ENCODE measurements around the gene NOL3. TPM values are rescaled to one million over a fixed set of nuclear protein-coding genes. Genes with fewer than 3 reads are reported as not detected.

NOL3 gene
- total and polyA plus RNA-seq, 4 donors = 3.0 to 18.0 (median 10.7) TPM

- Histone ChIP-seq H3K9me3 (ENCODE audit: control insufficient read depth in 4 of 4, low read length in 3 of 4) (no peaks in the 10 kb centered on the region), H3K27me3 (ENCODE audit: control insufficient read depth in 4 of 4, insufficient read depth in 4 of 4, low read length in 3 of 4) (no peaks in the 10 kb centered on the region), H3K4me3 (ENCODE audit: low read depth in 1 of 3, low read length in 3 of 3) (peak overlapping the region in 2 of 3 donors; percentile 37 to 39), H3K9ac (ENCODE audit: low read depth in 1 of 2, low read length in 2 of 2) (no peak overlapping the region), H3K36me3 (ENCODE audit: control insufficient read depth in 4 of 4, insufficient read depth in 3 of 4, low read depth in 1 of 4, low read length in 3 of 4) (no peaks in the 10 kb centered on the region), H3K27ac (ENCODE audit: low read depth in 1 of 2, low read length in 2 of 2) (peak overlapping the region in 1 of 2 donors; percentile 29), H3K4me1 (ENCODE audit: control insufficient read depth in 4 of 4, insufficient read depth in 4 of 4, low read length in 3 of 4) (peaks cover 12 to 34% (median 20%) of the 10 kb centered on the region in 4 donors)
- 5% methylated on average over 73 of the region's 73 CpGs for WGBS
- TF ChIP-seq RAD21 (IDR thresholded peaks at IDR 0.05) = no peak
- TF ChIP-seq EGR1 (IDR thresholded peaks at IDR 0.05; ENCODE audit: low read depth in 2 of 2) = no peak
- no peak for TF ChIP-seq ATF3 (IDR thresholded peaks at IDR 0.05)
- TF ChIP-seq, protein P1, sequence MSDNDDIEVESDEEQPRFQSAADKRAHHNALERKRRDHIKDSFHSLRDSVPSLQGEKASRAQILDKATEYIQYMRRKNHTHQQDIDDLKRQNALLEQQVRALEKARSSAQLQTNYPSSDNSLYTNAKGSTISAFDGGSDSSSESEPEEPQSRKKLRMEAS (IDR thresholded peaks at IDR 0.05) = no peak
- no peak for TF ChIP-seq HNF4G (IDR thresholded peaks at IDR 0.05)
- TF ChIP-seq FOXA2 (IDR thresholded peaks at IDR 0.05) = no peak
- TF ChIP-seq JUND (IDR thresholded peaks at IDR 0.05) = no peak
- no peak for TF ChIP-seq YY1 (IDR thresholded peaks at IDR 0.05)
- TF ChIP-seq SP1 (IDR thresholded peaks at IDR 0.05) = no peak
- no peak for TF ChIP-seq TAF1 (conservative IDR thresholded peaks at IDR 0.05)
- TF ChIP-seq FOXA1 (IDR thresholded peaks at IDR 0.05) = no peak
- no peak for TF ChIP-seq RXRA (IDR thresholded peaks at IDR 0.05)
- no peak for TF ChIP-seq GABPA (IDR thresholded peaks at IDR 0.05 in 1 of 2, conservative IDR thresholded peaks at IDR 0.05 in 1 of 2)
- peak; percentile 54 for DNase-seq (ENCODE audit: low spot score)
Observed at GRCh38 chr16:67177743-67178699, 7.7 kb downstream of the NOL3 start.

GRCh38 chr16:67179421-67180080, 9.2 kb downstream of the NOL3 start:
- Histone ChIP-seq H3K4me3 (ENCODE audit: low read depth in 1 of 3, low read length in 3 of 3) (no peak overlapping the region), H3K9me3 (ENCODE audit: control insufficient read depth in 4 of 4, low read length in 3 of 4) (no peaks in the 10 kb centered on the region), H3K36me3 (ENCODE audit: control insufficient read depth in 4 of 4, insufficient read depth in 3 of 4, low read depth in 1 of 4, low read length in 3 of 4) (no peaks in the 10 kb centered on the region), H3K27ac (ENCODE audit: low read depth in 1 of 2, low read length in 2 of 2) (no peak overlapping the region), H3K27me3 (ENCODE audit: control insufficient read depth in 4 of 4, insufficient read depth in 4 of 4, low read length in 3 of 4) (no peaks in the 10 kb centered on the region), H3K4me1 (ENCODE audit: control insufficient read depth in 4 of 4, insufficient read depth in 4 of 4, low read length in 3 of 4) (peaks cover 8 to 32% (median 13%) of the 10 kb centered on the region in 4 donors), H3K9ac (ENCODE audit: low read depth in 1 of 2, low read length in 2 of 2) (no peak overlapping the region)
- 93% methylated on average over 13 of the region's 13 CpGs for WGBS
- no peak for DNase-seq (ENCODE audit: low spot score)
- TF ChIP-seq CTCF (IDR thresholded peaks at IDR 0.05; ENCODE audit: low read depth, low read length, missing input control) (no peak), HNF4G (IDR thresholded peaks at IDR 0.05) (no peak), ZBTB33 (IDR thresholded peaks at IDR 0.05) (no peak), RAD21 (IDR thresholded peaks at IDR 0.05) (no peak), EGR1 (IDR thresholded peaks at IDR 0.05; ENCODE audit: low read depth in 2 of 2) (no peak), FOXA2 (IDR thresholded peaks at IDR 0.05) (no peak), TAF1 (conservative IDR thresholded peaks at IDR 0.05) (no peak), NR2F2 (IDR thresholded peaks at IDR 0.05) (no peak), RXRA (IDR thresholded peaks at IDR 0.05) (no peak), YY1 (IDR thresholded peaks at IDR 0.05) (no peak), JUND (IDR thresholded peaks at IDR 0.05) (no peak)
- TF ChIP-seq, protein P2, sequence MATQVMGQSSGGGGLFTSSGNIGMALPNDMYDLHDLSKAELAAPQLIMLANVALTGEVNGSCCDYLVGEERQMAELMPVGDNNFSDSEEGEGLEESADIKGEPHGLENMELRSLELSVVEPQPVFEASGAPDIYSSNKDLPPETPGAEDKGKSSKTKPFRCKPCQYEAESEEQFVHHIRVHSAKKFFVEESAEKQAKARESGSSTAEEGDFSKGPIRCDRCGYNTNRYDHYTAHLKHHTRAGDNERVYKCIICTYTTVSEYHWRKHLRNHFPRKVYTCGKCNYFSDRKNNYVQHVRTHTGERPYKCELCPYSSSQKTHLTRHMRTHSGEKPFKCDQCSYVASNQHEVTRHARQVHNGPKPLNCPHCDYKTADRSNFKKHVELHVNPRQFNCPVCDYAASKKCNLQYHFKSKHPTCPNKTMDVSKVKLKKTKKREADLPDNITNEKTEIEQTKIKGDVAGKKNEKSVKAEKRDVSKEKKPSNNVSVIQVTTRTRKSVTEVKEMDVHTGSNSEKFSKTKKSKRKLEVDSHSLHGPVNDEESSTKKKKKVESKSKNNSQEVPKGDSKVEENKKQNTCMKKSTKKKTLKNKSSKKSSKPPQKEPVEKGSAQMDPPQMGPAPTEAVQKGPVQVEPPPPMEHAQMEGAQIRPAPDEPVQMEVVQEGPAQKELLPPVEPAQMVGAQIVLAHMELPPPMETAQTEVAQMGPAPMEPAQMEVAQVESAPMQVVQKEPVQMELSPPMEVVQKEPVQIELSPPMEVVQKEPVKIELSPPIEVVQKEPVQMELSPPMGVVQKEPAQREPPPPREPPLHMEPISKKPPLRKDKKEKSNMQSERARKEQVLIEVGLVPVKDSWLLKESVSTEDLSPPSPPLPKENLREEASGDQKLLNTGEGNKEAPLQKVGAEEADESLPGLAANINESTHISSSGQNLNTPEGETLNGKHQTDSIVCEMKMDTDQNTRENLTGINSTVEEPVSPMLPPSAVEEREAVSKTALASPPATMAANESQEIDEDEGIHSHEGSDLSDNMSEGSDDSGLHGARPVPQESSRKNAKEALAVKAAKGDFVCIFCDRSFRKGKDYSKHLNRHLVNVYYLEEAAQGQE (IDR thresholded peaks at IDR 0.05) = no peak
- TF ChIP-seq, protein P1 (IDR thresholded peaks at IDR 0.05) = no peak

All from liver (tissue), 9 donors.